HG03064 (cell line): ENCODE measurements around the gene DNM1L.

Source experiments
- ATAC-seq: cut with Tn5 transposase; IDR thresholded peaks from one replicate; pipeline ENCODE4 v1.9.1; 2021; ENCODE audit warnings: low read depth; ENCODE audit not compliant: unreplicated experiment

The DNM1L gene

GRCh38 chr12:32755654-32756475, 76.8 kb downstream of the DNM1L start, which contains the start of gene YARS2:
YARS2 (minus strand) TSS chr12:32755897; CDS start chr12:32755874, 23 bp downstream.
- peak; percentile 84 for ATAC-seq

- ATAC-seq = no peak
These were observed 77.5 kb downstream of the DNM1L start for GRCh38 chr12:32756476-32757066.

DNA sequence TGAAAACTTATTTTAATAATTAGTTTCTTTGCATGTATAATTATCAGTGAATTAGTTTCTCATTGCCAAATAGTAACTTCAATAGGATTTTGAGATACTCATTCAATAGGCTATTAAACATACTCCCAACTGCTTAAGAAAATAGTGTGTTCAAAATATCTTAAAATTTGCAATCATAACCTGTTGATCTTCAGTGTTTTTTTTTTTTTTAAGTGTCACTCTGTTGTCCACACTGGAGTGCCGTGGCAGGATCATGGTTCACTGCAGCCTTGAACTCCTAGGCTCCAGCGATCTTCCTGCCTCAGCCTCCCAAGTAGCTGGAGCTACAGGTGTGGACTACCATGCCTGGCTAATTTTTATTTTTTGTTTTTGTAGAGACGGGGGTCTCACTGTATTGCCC, 78.1 kb downstream of the DNM1L start:
- no peak for ATAC-seq

GRCh38 chr12:32761716-32762115, 82.6 kb downstream of the DNM1L start:
- no peak for ATAC-seq

GRCh38 chr12:32765906-32766305, 86.8 kb downstream of the DNM1L start:
- no peak for ATAC-seq

DNA sequence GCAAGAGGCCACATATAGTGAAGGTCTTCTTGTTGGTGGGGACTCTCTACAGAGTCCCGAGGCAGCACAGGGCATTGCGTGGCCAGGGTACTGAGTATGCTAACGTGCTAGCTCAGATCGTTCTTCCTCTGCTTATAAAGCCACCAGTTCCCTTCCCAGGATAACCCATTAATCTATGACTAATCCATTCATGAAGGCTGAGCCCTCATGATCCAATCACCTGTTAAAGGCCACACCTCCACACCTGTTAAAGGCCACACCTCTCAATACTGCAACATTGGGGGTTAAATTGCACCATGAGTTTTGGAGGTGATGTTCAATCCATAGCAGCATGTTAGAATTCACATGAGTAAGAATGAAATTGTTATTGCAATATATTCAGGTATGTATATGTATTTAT, 89.4 kb downstream of the DNM1L start:
- ATAC-seq = no peak

- no peak for ATAC-seq
These were observed 91.0 kb downstream of the DNM1L start for GRCh38 chr12:32770141-32770540.

DNA sequence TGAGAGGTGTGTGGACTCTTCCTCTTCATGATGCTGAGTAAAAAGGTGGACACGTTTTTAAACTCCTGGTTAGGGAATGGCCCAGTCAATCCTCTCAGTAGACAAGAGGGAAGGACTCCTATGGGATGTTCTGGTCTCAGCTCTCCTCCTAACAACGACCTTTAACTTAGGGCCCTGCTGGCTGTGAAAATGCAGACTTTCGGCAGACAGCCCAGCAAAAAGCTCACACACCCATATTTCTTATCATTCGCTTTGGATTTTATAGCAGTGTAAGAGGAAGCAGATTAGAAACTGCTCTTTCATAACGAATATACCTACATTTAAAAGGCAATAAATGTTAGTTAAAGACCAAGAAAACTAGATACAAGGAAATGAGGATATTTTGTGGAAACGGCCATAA, 94.6 kb downstream of the DNM1L start:
- no peak for ATAC-seq

DNA sequence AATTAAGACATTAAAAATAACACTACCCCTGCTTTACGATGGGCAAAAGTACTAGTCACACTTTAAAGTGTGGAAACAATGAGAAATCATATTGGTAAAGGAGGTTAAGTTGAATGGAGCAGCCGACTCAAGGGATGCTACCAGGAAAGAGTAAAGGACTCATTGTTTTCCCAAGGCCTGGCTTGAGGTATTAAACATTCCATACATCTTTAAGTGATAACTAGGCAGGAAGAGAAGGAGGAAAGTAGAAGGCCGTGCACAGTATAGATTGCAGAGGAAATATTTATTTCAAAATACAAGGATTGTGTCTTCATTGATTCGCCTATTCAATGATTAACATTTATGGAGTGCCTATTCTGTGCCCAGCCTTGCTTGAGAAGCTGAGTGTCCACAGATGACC, 97.2 kb downstream of the DNM1L start:
- no peak for ATAC-seq

- no peak for ATAC-seq
These were observed 98.1 kb downstream of the DNM1L start for GRCh38 chr12:32777159-32777558.

GRCh38 chr12:32777691-32778175, 98.6 kb downstream of the DNM1L start:
- ATAC-seq = no peak

- no peak for ATAC-seq
These were observed 101.0 kb downstream of the DNM1L start for GRCh38 chr12:32780071-32780470.

- no peak for ATAC-seq
These were observed 103.9 kb downstream of the DNM1L start for GRCh38 chr12:32783029-32783428.

GRCh38 chr12:32785557-32785956, 106.5 kb downstream of the DNM1L start:
- ATAC-seq = no peak

DNA sequence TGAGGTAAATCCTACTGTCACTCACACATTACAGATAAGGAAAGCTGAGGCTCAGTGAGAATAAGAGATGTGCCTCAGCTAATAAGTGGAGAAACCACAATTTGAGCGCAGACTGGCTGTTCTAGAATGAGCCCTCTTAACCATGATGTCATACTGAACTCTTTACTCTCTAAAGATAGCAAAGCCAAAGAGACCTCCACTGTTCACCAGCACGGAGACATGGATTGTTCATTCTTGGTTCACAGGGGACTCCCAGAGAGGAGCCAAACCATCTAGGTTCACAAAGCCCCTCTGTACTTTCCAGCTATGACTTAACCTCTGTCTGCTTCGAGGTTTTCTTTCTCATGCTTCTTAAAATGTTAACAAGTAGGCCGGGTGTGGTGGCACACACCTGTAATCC, 109.3 kb downstream of the DNM1L start:
- no peak for ATAC-seq

- ATAC-seq = no peak
These were observed 110.3 kb downstream of the DNM1L start for GRCh38 chr12:32789446-32789845.

- ATAC-seq = no peak
These were observed 110.8 kb downstream of the DNM1L start for GRCh38 chr12:32789916-32790315.

GRCh38 chr12:32794281-32794680, 115.2 kb downstream of the DNM1L start:
- no peak for ATAC-seq
